AG08395 (cell line): ENCODE data around the gene PMAIP1.
"Not testable (repeated sequence)": the region's sequence is repeated elsewhere in the genome, so short reads cannot be mapped to it uniquely, and the experiment has no call there.

Experiments used
- DNase-seq: peaks from one replicate; pipeline ENCODE4 v3.0.0; 2012; ENCODE audit warnings: mixed read lengths, low spot score

PMAIP1 gene

GRCh38 chr18:59899298-59900221 lies at the start of gene PMAIP1:
Gene PMAIP1, plus strand, starts transcription at chr18:59899996. Its CDS starts 182 bp downstream, at chr18:59900178.
- peak; percentile 92 for DNase-seq

GRCh38 chr18:59851784-59852399 lies 47.9 kb upstream of the PMAIP1 start:
- no peak for DNase-seq

- no peak for DNase-seq
These were observed 47.2 kb upstream of the PMAIP1 start for GRCh38 chr18:59852548-59852947.

GRCh38 chr18:59853380-59853779 lies 46.4 kb upstream of the PMAIP1 start:
- DNase-seq: no peak

GRCh38 chr18:59853988-59854387 lies 45.8 kb upstream of the PMAIP1 start:
- DNase-seq: not testable (repeated sequence)

- DNase-seq: peak; percentile 38
These were observed 38.8 kb upstream of the PMAIP1 start for GRCh38 chr18:59861009-59861408.

GRCh38 chr18:59861963-59862819 lies 37.6 kb upstream of the PMAIP1 start:
- DNase-seq: no peak

- DNase-seq: no peak
These were observed 34.4 kb upstream of the PMAIP1 start for GRCh38 chr18:59865241-59865986.

- no peak for DNase-seq
These were observed 33.1 kb upstream of the PMAIP1 start for GRCh38 chr18:59866551-59867269.

- no peak for DNase-seq
These were observed 32.3 kb upstream of the PMAIP1 start for GRCh38 chr18:59867337-59868104.

- peak; percentile 54 for DNase-seq
These were observed 29.1 kb upstream of the PMAIP1 start for GRCh38 chr18:59870623-59871130.

- no peak for DNase-seq
These were observed 28.0 kb upstream of the PMAIP1 start for GRCh38 chr18:59871711-59872362.

GRCh38 chr18:59873641-59874040 lies 26.2 kb upstream of the PMAIP1 start:
- DNase-seq: no peak

GRCh38 chr18:59874166-59874565 lies 25.6 kb upstream of the PMAIP1 start:
- peak; percentile 86 for DNase-seq

- DNase-seq: no peak
These were observed 23.5 kb upstream of the PMAIP1 start for GRCh38 chr18:59876310-59876626.

GRCh38 chr18:59877361-59877760 lies 22.4 kb upstream of the PMAIP1 start:
- peak; percentile 12 for DNase-seq

- no peak for DNase-seq
These were observed 21.2 kb upstream of the PMAIP1 start for GRCh38 chr18:59878644-59879043.

GRCh38 chr18:59881728-59882656 lies 17.8 kb upstream of the PMAIP1 start:
- peak; percentile 32 for DNase-seq
